GM23248 (cell line): Measurements from ENCODE around the gene TLCD2. TPM values are rescaled to one million over a fixed set of nuclear protein-coding genes. Genes with fewer than 3 reads are reported as not detected.
"Not testable (repeated sequence)": the region's sequence is repeated elsewhere in the genome, so short reads cannot be mapped to it uniquely, and the experiment has no call there.

Source experiments
- DNase-seq: peaks from one replicate; pipeline ENCODE4 v3.0.0-alpha.2; 2015
- H2AFZ ChIP-seq: fragments of 200-600 bp; sonication (generic); 2 replicates; pipeline ENCODE4 v1.6.1; 2016; ENCODE audit warnings: antibody characterized with exemption
- H3F3A ChIP-seq: fragments of 200-600 bp; sonication (generic); 2 replicates; pipeline ENCODE4 v1.6.1; 2016; ENCODE audit warnings: mild to moderate bottlenecking, antibody characterized with exemption, mixed run types; ENCODE audit not compliant: insufficient read depth
- H3K27ac ChIP-seq: fragments of 200-600 bp; sonication (generic); 2 replicates; pipeline ENCODE4 v1.5.1; 2016; ENCODE audit warnings: mild to moderate bottlenecking
- H3K27me3 ChIP-seq: fragments of 200-600 bp; sonication (generic); replicated peaks from 2 replicates; pipeline ENCODE4 v1.6.1; 2016; ENCODE audit warnings: mild to moderate bottlenecking; ENCODE audit not compliant: insufficient read depth
- H3K36me3 ChIP-seq: fragments of 200-600 bp; sonication (generic); 2 replicates; pipeline ENCODE4 v1.6.1; 2016; ENCODE audit warnings: low read depth, mild to moderate bottlenecking
- H3K4me1 ChIP-seq: fragments of 200-600 bp; sonication (generic); 2 replicates; pipeline ENCODE4 v1.6.1; 2016; ENCODE audit warnings: mild to moderate bottlenecking; ENCODE audit not compliant: insufficient read depth
- H3K4me2 ChIP-seq: fragments of 200-600 bp; sonication (generic); one replicate; pipeline ENCODE4 v1.6.1; 2016; ENCODE audit warnings: mild to moderate bottlenecking; ENCODE audit not compliant: unreplicated experiment
- H3K4me3 ChIP-seq: fragments of 200-600 bp; sonication (generic); 2 replicates; pipeline ENCODE4 v1.5.1; 2016; ENCODE audit warnings: mild to moderate bottlenecking
- H3K79me2 ChIP-seq: fragments of 200-600 bp; sonication (generic); 2 replicates; pipeline ENCODE4 v1.6.1; 2016; ENCODE audit warnings: mild to moderate bottlenecking; ENCODE audit not compliant: insufficient read depth
- H3K9ac ChIP-seq: fragments of 200-600 bp; sonication (generic); 2 replicates; pipeline ENCODE4 v1.6.1; 2016; ENCODE audit warnings: mild to moderate bottlenecking
- H3K9me2 ChIP-seq: fragments of 200-600 bp; sonication (generic); 2 replicates; pipeline ENCODE4 v1.6.1; 2016; ENCODE audit warnings: mixed run types, mild to moderate bottlenecking, moderate library complexity; ENCODE audit not compliant: insufficient read depth
- H3K9me3 ChIP-seq: fragments of 200-600 bp; sonication (generic); one replicate; pipeline ENCODE4 v1.6.1; 2017; ENCODE audit warnings: low read depth
- H4K20me1 ChIP-seq: fragments of 200-600 bp; sonication (generic); 2 replicates; pipeline ENCODE4 v1.6.0; 2016; ENCODE audit not compliant: insufficient read depth
- EZH2 ChIP-seq: fragments of 200-600 bp; sonication (generic); IDR thresholded peaks from 2 replicates; pipeline ENCODE4 v1.6.1; 2018; ENCODE audit warnings: antibody characterized with exemption, mild to moderate bottlenecking; ENCODE audit not compliant: insufficient read depth, poor library complexity, severe bottlenecking
- EZH2phosphoT487 ChIP-seq: fragments of 200-600 bp; sonication (generic); IDR thresholded peaks from 2 replicates; pipeline ENCODE4 v1.6.1; 2018; ENCODE audit warnings: antibody characterized with exemption, moderate library complexity, mild to moderate bottlenecking, low read depth; ENCODE audit not compliant: insufficient read depth
- WGBS, 2 experiments: methylation state at CpG; one replicate each; pipeline ENCODE4 v1.1.6; 2015 to 2017; ENCODE audit warnings: low lambda C conversion rate in 2 of 2, low coverage in 1 of 2; ENCODE audit errors: missing lambda C conversion rate in 2 of 2; 5-methylcytosine and 5-hydroxymethylcytosine counted together
- in situ Hi-C: fragments of 300-500 bp; cut with MboI; formaldehyde crosslinking; loops from 2 replicates; pipeline ENCODE4 v1.15.0; 2020
- polyA plus RNA-seq: library from polyadenylated mRNA; unstranded; fragments of >200 nt; fragmentation: Nextera tagmentation; extraction: Ambion mirVana; gene quantifications from 2 replicates; pipeline ENCODE4 v1.2.1, GENCODE V29; 2016
- total RNA-seq: library from RNA; depleted of rRNA; stranded (reverse); fragments of >200 nt; shearing (Covaris generic); gene quantifications from 2 replicates; pipeline ENCODE4 v1.2.3, GENCODE V29; 2014

The TLCD2 gene
- total and polyA plus RNA-seq, 2 experiments from 2014 or later = 2.2 to 2.4 TPM

DNA sequence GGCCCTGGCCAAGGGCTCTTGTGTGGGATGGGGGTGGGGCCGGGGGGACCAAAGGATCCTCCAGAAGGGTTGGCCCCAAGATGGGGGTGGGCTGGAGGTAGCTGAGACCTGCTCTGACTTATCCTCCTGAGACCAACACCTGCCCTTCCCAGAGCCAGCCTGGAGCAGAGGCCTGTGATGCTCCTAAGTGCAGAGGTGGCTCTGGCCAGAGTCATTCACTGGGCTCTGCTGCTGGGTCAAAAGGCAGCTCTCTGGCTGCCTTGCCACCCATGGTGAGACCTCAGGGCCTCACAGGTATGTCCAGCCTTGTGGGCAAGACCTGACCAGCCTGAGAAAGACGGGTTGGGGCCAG is 32.9 kb upstream of the TLCD2 start:
- Histone ChIP-seq H3K27ac (no peak overlapping the region), H3K4me1 (0 out of 2 replicates have a peak, but pooled peaks cover 2% of the 10 kb centered on the region), H3K4me2 (no peak overlapping the region), H3K36me3 (no peaks in the 10 kb centered on the region), H4K20me1 (no peaks in the 10 kb centered on the region), H2AFZ (no peak overlapping the region), H3K9me3 (no peaks in the 10 kb centered on the region), H3K9me2 (no peaks in the 10 kb centered on the region), H3K27me3 (no peaks in the 10 kb centered on the region), H3K9ac (no peak overlapping the region), H3F3A (0 out of 2 replicates have a peak, but pooled peaks cover 5% of the 10 kb centered on the region), H3K4me3 (no peak overlapping the region), H3K79me2 (no peaks in the 10 kb centered on the region)
- DNase-seq = no peak
- no peak for TF ChIP-seq EZH2phosphoT487
- TF ChIP-seq EZH2 = no peak
- WGBS, 2 experiments = 60 to 73% methylated on average over 1 to 2 of the region's 2 CpGs
- in situ Hi-C loops = no loop called here

DNA sequence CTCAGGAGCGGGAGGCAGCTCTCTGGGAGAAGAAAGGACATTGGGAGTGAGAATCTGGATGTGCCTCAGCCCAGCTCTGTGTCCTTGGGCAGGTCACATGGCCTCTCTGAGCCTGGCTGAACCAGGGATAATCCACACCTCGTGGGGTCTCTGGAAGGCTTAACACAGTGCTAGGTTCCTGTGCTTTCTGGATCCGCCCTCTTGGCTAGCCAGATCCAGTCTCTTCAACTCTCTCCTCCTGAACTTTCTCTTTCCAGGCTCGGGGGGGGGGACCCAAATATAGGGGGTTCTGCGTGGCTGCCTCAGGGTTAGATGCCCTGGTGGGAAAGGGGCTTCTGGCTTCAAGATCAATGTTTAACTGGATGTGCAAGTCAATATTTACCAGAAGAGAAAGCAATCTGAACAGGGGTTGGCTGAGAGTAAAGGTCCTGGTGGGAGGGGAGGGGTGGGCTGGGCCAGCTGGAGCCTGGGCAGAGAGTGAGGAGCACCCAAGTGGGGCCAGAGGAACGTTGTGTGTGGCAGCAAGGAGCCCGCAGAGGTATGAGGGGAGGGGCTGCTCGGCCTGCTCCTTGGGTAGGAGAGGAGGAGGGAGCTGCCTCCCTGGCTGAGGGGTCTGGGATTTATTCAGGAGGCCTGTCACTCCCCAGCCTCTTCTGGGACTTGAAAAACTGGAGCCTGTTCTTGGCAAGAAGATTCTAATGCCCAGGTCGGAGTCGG is 32.4 kb upstream of the TLCD2 start, which contains the start of gene SERPINF2:
TSS of gene SERPINF2 (plus strand) at position 501 of the 717 bp plus-strand sequence. CDS start 2,125 bp downstream, outside the sequence.
- no peak for DNase-seq
- H3K4me1 ChIP-seq = 0 out of 2 replicates have a peak, but pooled peaks cover 2% of the 10 kb centered on the region
- no peak within 1 kb of the TSS for H3K4me2 ChIP-seq
- H2AFZ ChIP-seq = no peak within 1 kb of the TSS
- H3K79me2 ChIP-seq = no peaks in the 10 kb centered on the region
- no peaks in the 10 kb centered on the region for H4K20me1 ChIP-seq
- WGBS, 2 experiments = 59 to 64% methylated on average over 7 to 10 of the region's 10 CpGs
- H3F3A ChIP-seq = 0 out of 2 replicates have a peak, but pooled peaks cover 5% of the 10 kb centered on the region
- H3K27ac ChIP-seq = no peak within 1 kb of the TSS
- H3K27me3 ChIP-seq = no peaks in the 10 kb centered on the region
- no peaks in the 10 kb centered on the region for H3K9me2 ChIP-seq
- H3K9me3 ChIP-seq = no peaks in the 10 kb centered on the region
- H3K36me3 ChIP-seq = no peaks in the 10 kb centered on the region
- TF ChIP-seq EZH2 (no peak), EZH2phosphoT487 (no peak)
- no peak within 1 kb of the TSS for H3K9ac ChIP-seq
- no peak within 1 kb of the TSS for H3K4me3 ChIP-seq
- in situ Hi-C loops = no loop called here

DNA sequence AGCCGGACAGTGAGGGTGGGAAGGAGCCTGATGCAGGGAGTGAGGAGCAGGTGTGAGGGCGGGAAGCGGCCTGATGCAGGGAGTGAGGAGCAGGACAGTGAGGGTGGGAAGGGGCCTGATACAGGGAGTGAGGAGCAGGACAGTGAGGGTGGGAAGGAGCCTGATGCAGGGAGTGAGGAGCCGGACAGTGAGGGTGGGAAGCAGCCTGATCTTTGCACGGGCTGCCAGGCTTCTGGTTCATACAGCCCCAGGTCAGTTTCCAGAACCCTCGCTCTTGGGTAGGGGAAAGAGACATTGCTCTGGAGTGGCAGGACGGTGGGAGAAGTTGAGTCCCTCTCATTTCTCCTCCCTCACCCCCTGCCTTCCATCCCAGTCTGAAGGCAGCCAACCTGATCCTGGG is 31.7 kb upstream of the TLCD2 start:
- H3K4me1 ChIP-seq, H3K4me2 ChIP-seq, H4K20me1 ChIP-seq, H2AFZ ChIP-seq, H3K9me2 ChIP-seq, DNase-seq, H3K27ac ChIP-seq, H3K4me3 ChIP-seq, H3K79me2 ChIP-seq, H3K9ac ChIP-seq, in situ Hi-C loops, H3F3A ChIP-seq, H3K9me3 ChIP-seq, H3K27me3 ChIP-seq, H3K36me3 ChIP-seq: not testable (repeated sequence)
- WGBS, 2 experiments = 89 to 98% methylated on average over 4 to 7 of the region's 7 CpGs

DNA sequence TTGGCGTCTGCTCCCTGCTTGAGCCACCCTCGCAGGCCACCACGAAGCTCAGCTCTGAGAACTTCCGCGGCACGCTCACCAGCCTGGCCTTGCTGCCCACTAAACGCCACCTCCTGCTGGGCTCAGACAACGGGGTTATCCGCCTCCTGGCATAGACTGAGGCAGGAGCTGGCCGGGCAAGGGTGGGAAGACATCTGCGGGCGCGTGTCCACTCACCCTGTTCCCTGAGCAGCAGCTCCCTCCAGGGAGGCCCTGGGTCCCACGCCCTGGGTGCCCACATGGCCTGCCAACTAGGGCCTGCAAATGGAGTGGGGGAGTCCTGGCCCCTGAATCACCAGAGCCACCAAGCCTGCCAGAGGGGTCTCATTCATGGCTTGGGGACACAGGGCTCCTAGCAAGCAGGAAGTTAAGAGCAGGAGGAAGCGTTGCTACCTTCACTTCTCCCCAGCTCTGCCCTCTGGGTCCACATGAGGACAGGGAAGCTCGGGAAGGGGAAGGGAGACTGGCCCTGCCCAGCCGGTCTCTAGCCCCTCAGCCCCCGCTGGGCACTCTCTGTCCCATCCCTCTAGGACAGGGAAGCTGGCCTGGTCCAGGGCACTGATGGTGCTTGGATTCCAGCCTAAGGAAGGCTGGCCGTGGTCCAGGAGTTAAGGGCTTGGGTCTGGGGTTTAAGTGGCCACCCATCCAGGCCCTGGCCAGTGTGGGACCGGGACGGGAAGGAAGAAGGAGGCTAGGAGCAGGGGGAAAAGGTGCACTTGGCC is 27.5 kb upstream of the TLCD2 start:
- H3K27ac ChIP-seq = no peak overlapping the region
- WGBS, 2 experiments = 95 to 98% methylated on average over 21 of the region's 21 CpGs
- no peak for DNase-seq
- no peaks in the 10 kb centered on the region for H3K27me3 ChIP-seq
- no peak overlapping the region for H3K9ac ChIP-seq
- no peak for TF ChIP-seq EZH2
- no peak for TF ChIP-seq EZH2phosphoT487
- no peak overlapping the region for H3K4me2 ChIP-seq
- H3K36me3 ChIP-seq = no peaks in the 10 kb centered on the region
- H3K79me2 ChIP-seq = no peaks in the 10 kb centered on the region
- no peaks in the 10 kb centered on the region for H4K20me1 ChIP-seq
- H2AFZ ChIP-seq = no peak overlapping the region
- H3F3A ChIP-seq = no peaks in the 10 kb centered on the region
- H3K4me1 ChIP-seq = peaks cover 7% of the 10 kb centered on the region
- in situ Hi-C loops = no loop called here
- H3K9me3 ChIP-seq = no peaks in the 10 kb centered on the region
- H3K4me3 ChIP-seq = no peak overlapping the region
- H3K9me2 ChIP-seq = no peaks in the 10 kb centered on the region
